ENCODE results near the gene CCDC92.

Gene CCDC92

DNA sequence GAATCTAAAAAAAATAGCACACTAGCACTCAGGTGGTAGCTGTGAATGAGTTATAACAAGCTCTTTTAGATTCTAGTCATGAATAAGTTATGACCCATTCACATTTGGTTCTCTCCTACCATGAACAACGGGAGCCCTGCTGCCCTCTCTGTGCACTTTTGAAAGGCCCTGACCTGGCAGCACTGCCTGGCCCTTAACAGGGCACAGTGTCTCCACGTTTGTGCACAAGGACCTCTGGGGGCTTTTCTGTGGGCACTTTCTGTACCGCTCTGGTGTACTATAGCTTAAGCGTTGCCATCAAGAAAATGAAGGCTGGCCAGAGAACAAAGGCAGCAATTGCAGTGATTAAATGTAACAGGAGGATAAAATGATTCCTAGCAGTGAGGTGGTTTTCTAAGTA, 21.2 kb downstream of the CCDC92 start:
- TF ChIP-seq POLR2AphosphoS5 (IDR thresholded peaks at IDR 0.05; ENCODE audit: low read depth, low read length) = no peak
- TF ChIP-seq SIN3A (IDR thresholded peaks at IDR 0.05; ENCODE audit: borderline replicate concordance, insufficient read depth, low read length) = no peak
- TF ChIP-seq, protein P1, sequence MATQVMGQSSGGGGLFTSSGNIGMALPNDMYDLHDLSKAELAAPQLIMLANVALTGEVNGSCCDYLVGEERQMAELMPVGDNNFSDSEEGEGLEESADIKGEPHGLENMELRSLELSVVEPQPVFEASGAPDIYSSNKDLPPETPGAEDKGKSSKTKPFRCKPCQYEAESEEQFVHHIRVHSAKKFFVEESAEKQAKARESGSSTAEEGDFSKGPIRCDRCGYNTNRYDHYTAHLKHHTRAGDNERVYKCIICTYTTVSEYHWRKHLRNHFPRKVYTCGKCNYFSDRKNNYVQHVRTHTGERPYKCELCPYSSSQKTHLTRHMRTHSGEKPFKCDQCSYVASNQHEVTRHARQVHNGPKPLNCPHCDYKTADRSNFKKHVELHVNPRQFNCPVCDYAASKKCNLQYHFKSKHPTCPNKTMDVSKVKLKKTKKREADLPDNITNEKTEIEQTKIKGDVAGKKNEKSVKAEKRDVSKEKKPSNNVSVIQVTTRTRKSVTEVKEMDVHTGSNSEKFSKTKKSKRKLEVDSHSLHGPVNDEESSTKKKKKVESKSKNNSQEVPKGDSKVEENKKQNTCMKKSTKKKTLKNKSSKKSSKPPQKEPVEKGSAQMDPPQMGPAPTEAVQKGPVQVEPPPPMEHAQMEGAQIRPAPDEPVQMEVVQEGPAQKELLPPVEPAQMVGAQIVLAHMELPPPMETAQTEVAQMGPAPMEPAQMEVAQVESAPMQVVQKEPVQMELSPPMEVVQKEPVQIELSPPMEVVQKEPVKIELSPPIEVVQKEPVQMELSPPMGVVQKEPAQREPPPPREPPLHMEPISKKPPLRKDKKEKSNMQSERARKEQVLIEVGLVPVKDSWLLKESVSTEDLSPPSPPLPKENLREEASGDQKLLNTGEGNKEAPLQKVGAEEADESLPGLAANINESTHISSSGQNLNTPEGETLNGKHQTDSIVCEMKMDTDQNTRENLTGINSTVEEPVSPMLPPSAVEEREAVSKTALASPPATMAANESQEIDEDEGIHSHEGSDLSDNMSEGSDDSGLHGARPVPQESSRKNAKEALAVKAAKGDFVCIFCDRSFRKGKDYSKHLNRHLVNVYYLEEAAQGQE (IDR thresholded peaks at IDR 0.05; ENCODE audit: insufficient read depth in 1 of 2, low read depth in 2 of 2, low read length in 2 of 2) = no peak
- TF ChIP-seq TAF1 (IDR thresholded peaks at IDR 0.05; ENCODE audit: borderline replicate concordance, insufficient read depth, low read length) = no peak
- no peak for TF ChIP-seq FOXP2 (optimal IDR thresholded peaks at IDR 0.05; ENCODE audit: borderline replicate concordance, extremely low read depth, extremely low read length, insufficient read depth)

DNA sequence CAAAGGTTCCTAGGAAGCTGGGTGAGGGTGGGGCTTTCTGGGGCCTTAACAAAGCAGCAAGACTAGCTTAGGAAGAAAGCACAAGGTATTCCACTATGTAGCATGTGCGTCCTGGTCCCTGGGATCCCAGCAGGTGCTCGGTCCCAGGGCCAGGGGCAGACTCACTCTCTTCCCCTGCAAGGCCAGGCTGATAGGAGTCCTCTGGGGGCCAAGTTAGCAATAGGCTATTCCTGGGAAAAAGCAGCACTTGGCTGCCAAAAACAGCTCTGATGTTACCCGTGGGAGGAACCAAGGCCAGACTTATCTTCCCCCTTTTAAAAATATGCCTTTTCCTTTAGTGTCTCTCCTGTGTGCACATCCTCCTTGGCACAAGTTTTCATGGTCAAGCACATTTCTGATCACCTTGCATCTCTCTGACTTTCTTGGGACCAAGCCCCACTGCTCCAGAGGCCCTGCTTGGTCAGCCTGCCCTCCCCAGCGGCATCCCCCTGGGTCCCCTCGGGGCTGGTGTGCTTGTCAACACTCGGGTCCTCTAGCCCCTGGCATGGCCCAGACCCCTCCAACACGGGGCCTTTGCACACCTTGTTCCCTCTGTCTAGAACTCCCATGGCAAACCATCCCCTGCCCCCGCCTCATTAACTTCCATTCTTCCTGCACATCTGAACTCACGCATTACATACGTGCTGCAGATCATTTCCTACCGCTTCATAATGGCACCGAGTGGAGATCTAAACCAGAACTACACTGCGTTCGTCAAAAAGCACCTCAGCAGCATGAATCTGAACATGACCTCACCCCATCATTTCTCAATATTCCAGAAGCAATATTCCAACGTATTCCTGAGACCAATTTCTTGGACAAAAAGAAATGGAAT, 21.9 kb downstream of the CCDC92 start:
- TF ChIP-seq, protein P1 (IDR thresholded peaks at IDR 0.05; ENCODE audit: insufficient read depth in 1 of 2, low read depth in 2 of 2, low read length in 2 of 2) = no peak
- TF ChIP-seq SIN3A (IDR thresholded peaks at IDR 0.05; ENCODE audit: borderline replicate concordance, insufficient read depth, low read length) (no peak), FOXP2 (optimal IDR thresholded peaks at IDR 0.05; ENCODE audit: borderline replicate concordance, extremely low read depth, extremely low read length, insufficient read depth) (no peak), POLR2AphosphoS5 (IDR thresholded peaks at IDR 0.05; ENCODE audit: low read depth, low read length) (no peak), TAF1 (IDR thresholded peaks at IDR 0.05; ENCODE audit: borderline replicate concordance, insufficient read depth, low read length) (no peak)

DNA sequence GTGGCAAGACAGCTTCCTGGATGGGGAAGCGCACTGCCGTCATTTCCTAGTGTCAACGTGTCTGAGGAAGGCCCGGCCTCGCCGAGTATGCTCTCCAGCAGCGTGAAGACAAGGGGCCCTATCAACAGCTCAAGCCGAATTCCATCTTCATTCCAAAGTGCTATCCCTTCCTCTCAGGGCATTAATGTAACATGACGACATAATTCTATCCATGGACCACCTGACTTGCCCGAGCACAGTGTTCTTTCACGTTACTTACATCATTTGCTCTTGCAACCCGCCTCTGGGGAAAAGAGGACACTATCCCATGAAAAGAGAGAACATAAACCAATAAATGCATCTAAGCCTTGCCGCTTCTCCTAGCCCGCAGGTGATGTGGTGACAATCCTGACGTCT, 22.9 kb downstream of the CCDC92 start:
- TF ChIP-seq FOXP2 (optimal IDR thresholded peaks at IDR 0.05; ENCODE audit: borderline replicate concordance, extremely low read depth, extremely low read length, insufficient read depth) (no peak), POLR2AphosphoS5 (IDR thresholded peaks at IDR 0.05; ENCODE audit: low read depth, low read length) (no peak), SIN3A (IDR thresholded peaks at IDR 0.05; ENCODE audit: borderline replicate concordance, insufficient read depth, low read length) (no peak), TAF1 (IDR thresholded peaks at IDR 0.05; ENCODE audit: borderline replicate concordance, insufficient read depth, low read length) (no peak)
- TF ChIP-seq, protein P1 (IDR thresholded peaks at IDR 0.05; ENCODE audit: insufficient read depth in 1 of 2, low read depth in 2 of 2, low read length in 2 of 2) = no peak

DNA sequence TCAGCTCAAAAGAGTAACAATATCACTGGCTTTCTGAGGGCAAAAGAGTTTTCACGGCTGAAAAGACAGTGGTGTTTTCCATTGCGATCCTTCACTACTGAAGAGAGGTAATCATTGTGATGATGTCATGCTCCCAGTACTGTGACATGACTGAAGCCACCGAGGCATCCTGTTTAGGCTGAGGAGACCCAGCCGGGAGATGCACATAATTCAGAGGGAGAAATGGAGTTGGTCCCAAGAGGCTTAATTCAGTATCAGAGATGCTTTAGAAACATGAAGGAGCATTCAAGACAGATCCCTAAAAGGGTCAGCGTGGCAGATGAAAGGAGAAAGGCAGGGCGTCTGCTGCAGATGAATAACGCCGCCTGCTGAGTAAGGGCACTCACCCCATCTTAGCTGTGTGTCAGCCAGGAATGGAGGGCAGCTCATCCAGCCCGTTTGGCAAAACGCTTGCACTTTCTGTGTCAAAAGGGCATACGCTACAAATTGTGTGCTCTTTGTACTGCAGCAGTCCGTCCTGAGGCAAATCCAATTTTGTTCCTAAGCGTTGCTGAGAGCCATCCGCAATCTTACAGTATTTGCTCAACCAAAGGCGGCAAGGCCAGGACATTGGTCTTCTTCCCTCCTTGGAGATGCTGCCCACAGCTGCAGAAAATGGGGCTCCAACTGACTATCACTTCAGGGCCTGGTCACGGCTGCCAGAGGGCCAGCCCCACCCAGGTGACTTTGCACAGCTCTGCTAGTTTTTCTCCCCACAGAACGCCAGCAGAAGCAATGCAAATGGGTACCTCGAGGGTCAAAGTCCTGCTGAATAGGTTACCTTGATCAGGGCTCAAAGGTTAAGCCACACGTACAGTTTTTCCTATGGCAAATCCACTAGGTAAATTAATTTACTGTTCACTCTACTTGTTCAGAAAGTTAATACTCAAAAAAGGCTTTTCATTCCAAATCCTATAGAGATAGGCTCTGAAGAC, 23.5 kb downstream of the CCDC92 start:
- TF ChIP-seq SIN3A (IDR thresholded peaks at IDR 0.05; ENCODE audit: borderline replicate concordance, insufficient read depth, low read length) (no peak), POLR2AphosphoS5 (IDR thresholded peaks at IDR 0.05; ENCODE audit: low read depth, low read length) (no peak), TAF1 (IDR thresholded peaks at IDR 0.05; ENCODE audit: borderline replicate concordance, insufficient read depth, low read length) (no peak), FOXP2 (optimal IDR thresholded peaks at IDR 0.05; ENCODE audit: borderline replicate concordance, extremely low read depth, extremely low read length, insufficient read depth) (no peak)
- TF ChIP-seq, protein P1 (IDR thresholded peaks at IDR 0.05; ENCODE audit: insufficient read depth in 1 of 2, low read depth in 2 of 2, low read length in 2 of 2) = no peak

Data from PFSK-1 (cell line).